Measurements from ENCODE around the gene KRTAP2-3. TPM values are rescaled to one million over a fixed set of nuclear protein-coding genes. Genes with fewer than 3 reads are reported as not detected.
"Not testable (repeated sequence)": the region's sequence is repeated elsewhere in the genome, so short reads cannot be mapped to it uniquely, and the experiment has no call there.

KRTAP2-3 gene
- total and polyA plus RNA-seq, 2 donors, result not detected

DNA sequence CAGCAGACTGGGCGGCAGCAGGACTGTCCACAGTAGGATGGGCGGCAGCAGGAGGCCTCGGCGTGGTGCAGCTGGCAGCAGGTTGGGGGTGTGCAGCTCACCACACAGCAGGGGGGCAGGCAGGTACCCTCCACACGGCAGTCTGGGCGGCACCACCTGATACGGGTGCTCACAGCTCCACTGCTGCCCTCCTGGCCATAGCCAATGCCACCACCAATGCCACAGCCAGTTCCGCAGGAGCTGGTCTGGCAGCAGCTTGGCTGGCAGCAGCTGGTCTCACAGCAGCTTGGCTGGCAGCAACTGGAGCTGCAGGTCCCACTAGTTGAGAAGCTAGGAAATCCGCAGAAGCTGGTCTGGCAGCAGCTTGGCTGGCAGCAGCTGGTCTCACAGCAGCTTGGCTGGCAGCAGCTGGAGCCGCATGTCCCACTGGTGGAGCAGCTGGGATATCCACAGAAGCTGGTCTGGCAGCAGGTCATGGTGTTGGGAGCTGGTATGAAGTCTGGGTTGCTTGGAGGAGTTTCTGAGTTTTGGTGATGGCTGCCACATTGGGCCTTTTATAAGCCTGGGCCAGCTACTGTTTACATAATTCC, 25.5 kb downstream of the KRTAP2-3 start, which contains the start of gene KRTAP1-3:
TSS of gene KRTAP1-3 (minus strand) at position 529 of the 590 bp plus-strand sequence. CDS start at position 476, 53 bp downstream.
- not testable (repeated sequence) for H3K27ac ChIP-seq (ENCODE audit: low read depth); DNase-seq (ENCODE audit: extremely low spot score); H3K4me3 ChIP-seq (ENCODE audit: low read depth, low read length); H3K4me1 ChIP-seq (ENCODE audit: insufficient read depth); H3K36me3 ChIP-seq (ENCODE audit: insufficient read depth)
- WGBS, result 88% methylated on average over 10 of the region's 10 CpGs

- H3K4me3 ChIP-seq (ENCODE audit: low read depth, low read length), result no peak within 1 kb of the TSS
- H3K36me3 ChIP-seq (ENCODE audit: insufficient read depth), result no peaks in the 10 kb centered on the region
- WGBS, result 90% methylated on average over 12 of the region's 12 CpGs
- H3K27ac ChIP-seq (ENCODE audit: low read depth), result no peak within 1 kb of the TSS
- DNase-seq (ENCODE audit: extremely low spot score), result no peak
- no peaks in the 10 kb centered on the region for H3K4me1 ChIP-seq (ENCODE audit: insufficient read depth)
These were observed 30.2 kb downstream of the KRTAP2-3 start, which contains the start of gene KRTAP1-4 for GRCh38 chr17:41029633-41030245. KRTAP1-4 (minus strand) TSS chr17:41030195; CDS start chr17:41030078, 117 bp downstream.

DNA sequence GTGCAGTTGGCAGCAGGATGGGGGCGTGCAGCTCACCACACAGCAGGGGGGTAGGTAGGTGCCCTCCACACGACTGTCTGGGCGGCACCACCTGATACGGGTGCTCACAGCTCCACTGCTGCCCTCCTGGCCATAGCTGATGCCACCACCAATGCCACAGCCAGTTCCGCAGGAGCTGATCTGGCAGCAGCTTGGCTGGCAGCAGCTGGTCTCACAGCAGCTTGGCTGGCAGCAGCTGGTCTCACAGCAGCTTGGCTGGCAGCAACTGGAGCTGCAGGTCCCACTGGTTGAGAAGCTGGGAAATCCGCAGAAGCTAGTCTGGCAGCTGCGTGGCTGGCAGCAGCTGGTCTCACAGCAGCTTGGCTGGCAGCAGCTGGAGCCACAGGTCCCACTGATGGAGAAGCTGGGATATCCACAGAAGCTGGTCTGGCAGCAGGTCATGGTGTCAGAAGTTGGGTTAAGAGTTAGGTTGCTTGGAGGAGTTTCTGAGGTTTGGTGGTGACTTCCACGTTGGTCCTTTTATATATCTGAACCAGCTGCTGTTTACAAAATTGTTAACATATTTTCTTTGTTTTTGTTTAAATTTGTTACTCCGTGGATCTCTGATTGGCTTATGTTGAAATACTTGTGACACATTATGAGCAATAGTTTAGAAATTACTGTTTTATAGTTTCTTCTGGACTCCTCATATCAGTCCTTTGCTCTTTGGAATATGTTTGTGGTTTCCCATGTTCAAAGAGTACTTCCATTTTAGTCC, 33.0 kb downstream of the KRTAP2-3 start, which contains the start of gene KRTAP1-5:
TSS of gene KRTAP1-5 (minus strand) at position 494 of the 757 bp plus-strand sequence. CDS start at position 441, 53 bp downstream.
- H3K4me3 ChIP-seq (ENCODE audit: low read depth, low read length), result no peak within 1 kb of the TSS
- no peak within 1 kb of the TSS for H3K27ac ChIP-seq (ENCODE audit: low read depth)
- DNase-seq (ENCODE audit: extremely low spot score), result no peak
- WGBS, result 67% methylated on average over 9 of the region's 9 CpGs
- H3K4me1 ChIP-seq (ENCODE audit: insufficient read depth), result no peaks in the 10 kb centered on the region
- no peaks in the 10 kb centered on the region for H3K36me3 ChIP-seq (ENCODE audit: insufficient read depth)

DNA sequence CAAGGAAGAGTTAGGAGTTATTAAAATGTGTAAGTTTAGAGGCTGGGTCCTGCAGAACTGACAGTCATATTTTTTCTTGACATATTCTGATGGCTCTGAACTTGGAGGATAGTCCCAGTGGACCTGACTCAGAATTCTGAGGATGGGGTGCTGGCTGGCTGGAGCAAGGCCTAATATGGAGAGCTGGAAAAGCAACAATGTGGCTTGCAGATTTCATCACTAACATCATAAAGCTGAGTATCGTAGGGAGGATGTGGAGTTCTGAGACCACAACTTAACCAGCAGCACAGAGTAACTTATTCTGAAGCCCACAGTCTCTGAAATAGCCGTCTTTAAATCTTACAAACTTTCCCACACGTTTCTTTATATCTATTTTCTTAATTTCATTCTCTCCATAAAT, 35.2 kb downstream of the KRTAP2-3 start:
- Histone ChIP-seq H3K27ac (ENCODE audit: low read depth) (no peak overlapping the region), H3K36me3 (ENCODE audit: insufficient read depth) (no peaks in the 10 kb centered on the region), H3K4me1 (ENCODE audit: insufficient read depth) (no peaks in the 10 kb centered on the region), H3K4me3 (ENCODE audit: low read depth, low read length) (no peak overlapping the region)
- WGBS, result 68% methylated on average over 3 of the region's 3 CpGs
- DNase-seq (ENCODE audit: extremely low spot score), result no peak

- Histone ChIP-seq H3K4me3 (ENCODE audit: low read depth, low read length) (no peak overlapping the region), H3K36me3 (ENCODE audit: insufficient read depth) (no peaks in the 10 kb centered on the region), H3K4me1 (ENCODE audit: insufficient read depth) (no peaks in the 10 kb centered on the region), H3K27ac (ENCODE audit: low read depth) (no peak overlapping the region)
- no peak for DNase-seq (ENCODE audit: extremely low spot score)
These were observed 39.6 kb downstream of the KRTAP2-3 start for GRCh38 chr17:41020336-41020735.

GRCh38 chr17:41019415-41019814, 40.5 kb downstream of the KRTAP2-3 start:
- H3K4me3 ChIP-seq (ENCODE audit: low read depth, low read length), result no peak overlapping the region
- DNase-seq (ENCODE audit: extremely low spot score), result no peak
- no peaks in the 10 kb centered on the region for H3K36me3 ChIP-seq (ENCODE audit: insufficient read depth)

DNA sequence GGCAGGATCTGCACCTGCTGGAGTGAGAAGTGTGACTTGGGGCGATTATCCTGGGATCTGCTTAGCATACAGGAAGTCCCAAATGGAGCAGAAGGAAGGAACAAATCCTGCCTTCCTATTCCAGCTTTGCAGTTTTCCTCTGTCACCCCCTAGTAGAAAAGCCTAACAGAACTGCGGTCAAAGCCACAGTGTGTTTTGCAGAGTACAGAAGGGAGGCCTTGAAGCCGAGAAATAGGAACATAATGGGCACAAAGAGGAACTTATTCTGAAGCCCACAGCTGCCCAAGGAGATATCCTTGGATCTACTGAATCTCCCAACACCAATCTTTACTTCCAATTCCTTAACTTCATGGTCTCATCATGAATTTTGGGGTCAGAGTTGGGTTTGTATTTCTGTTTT, 41.4 kb downstream of the KRTAP2-3 start:
- Histone ChIP-seq H3K36me3 (ENCODE audit: insufficient read depth) (no peaks in the 10 kb centered on the region), H3K27ac (ENCODE audit: low read depth) (no peak overlapping the region), H3K4me1 (ENCODE audit: insufficient read depth) (no peaks in the 10 kb centered on the region), H3K4me3 (ENCODE audit: low read depth, low read length) (no peak overlapping the region)
- 84% methylated on average over 3 of the region's 3 CpGs for WGBS
- DNase-seq (ENCODE audit: extremely low spot score), result no peak

More at GRCh38 chr17:41019415-41019814, 40.5 kb downstream of the KRTAP2-3 start:
- Histone ChIP-seq H3K27ac (ENCODE audit: low read depth) (no peak overlapping the region), H3K4me1 (ENCODE audit: insufficient read depth) (no peaks in the 10 kb centered on the region)
- 93% methylated on average over 3 of the region's 3 CpGs for WGBS

DNA sequence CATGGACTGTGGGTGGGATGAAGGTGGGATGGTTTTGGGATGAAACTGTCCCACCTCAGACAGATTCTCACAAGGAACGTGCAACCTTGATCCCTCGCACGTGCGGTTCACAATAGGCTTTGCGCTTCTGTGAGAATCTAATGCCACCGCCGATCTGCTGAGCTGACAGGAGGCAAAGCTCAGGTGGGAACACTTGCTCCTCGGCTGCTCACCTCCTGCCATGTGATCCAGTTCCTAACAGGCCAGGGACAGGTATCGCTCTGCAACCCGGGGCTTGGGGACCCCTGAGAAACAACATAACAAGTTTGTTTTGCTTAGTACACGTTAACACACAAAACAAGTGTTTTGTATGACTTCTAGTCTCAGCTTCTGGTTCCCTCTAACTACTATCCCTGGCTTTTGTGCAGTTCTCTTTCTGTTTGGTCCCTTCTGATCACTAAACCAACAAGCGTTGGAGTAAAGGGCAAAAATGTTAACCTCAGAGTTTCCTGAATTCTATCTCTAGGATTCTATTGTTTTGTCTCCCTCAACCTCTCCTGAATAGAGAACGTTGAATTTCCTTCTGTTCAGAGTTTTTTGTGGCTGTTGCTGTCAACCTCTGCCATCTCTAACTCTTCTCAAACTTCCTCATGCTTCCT, 43.2 kb downstream of the KRTAP2-3 start:
- H3K27ac ChIP-seq (ENCODE audit: low read depth), result no peak overlapping the region
- 84% methylated on average over 13 of the region's 13 CpGs for WGBS
- H3K4me1 ChIP-seq (ENCODE audit: insufficient read depth), result no peaks in the 10 kb centered on the region
- no peak for DNase-seq (ENCODE audit: extremely low spot score)
- H3K4me3 ChIP-seq (ENCODE audit: low read depth, low read length), result no peak overlapping the region
- H3K36me3 ChIP-seq (ENCODE audit: insufficient read depth), result no peaks in the 10 kb centered on the region

DNA sequence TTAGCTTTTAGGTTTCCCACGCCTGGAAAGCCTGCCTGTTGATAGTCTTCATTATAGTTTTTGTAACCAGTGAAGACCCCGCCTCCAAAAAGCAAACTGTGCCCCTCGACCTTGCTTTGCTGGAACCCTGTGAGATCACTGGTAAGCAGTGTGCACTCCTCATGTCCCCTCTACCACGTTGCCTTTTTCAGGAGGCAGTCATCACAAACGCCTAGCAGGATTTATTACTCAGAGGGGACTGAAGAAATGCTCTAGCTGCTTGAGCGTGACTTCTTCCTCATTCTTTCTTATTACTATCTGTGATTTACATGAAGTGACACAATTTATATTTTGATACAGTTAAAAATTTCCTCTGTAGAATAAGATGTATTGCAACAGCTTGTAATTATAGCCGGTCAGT, 44.5 kb downstream of the KRTAP2-3 start:
- 57% methylated on average over 7 of the region's 7 CpGs for WGBS
- H3K4me1 ChIP-seq (ENCODE audit: insufficient read depth), result no peaks in the 10 kb centered on the region
- DNase-seq (ENCODE audit: extremely low spot score), result no peak
- H3K27ac ChIP-seq (ENCODE audit: low read depth), result no peak overlapping the region
- no peak overlapping the region for H3K4me3 ChIP-seq (ENCODE audit: low read depth, low read length)
- H3K36me3 ChIP-seq (ENCODE audit: insufficient read depth), result no peaks in the 10 kb centered on the region

- 29% methylated on average over 1 of the region's 1 CpG for WGBS
- Histone ChIP-seq H3K4me3 (ENCODE audit: low read depth, low read length) (no peak overlapping the region), H3K4me1 (ENCODE audit: insufficient read depth) (no peaks in the 10 kb centered on the region), H3K36me3 (ENCODE audit: insufficient read depth) (no peaks in the 10 kb centered on the region), H3K27ac (ENCODE audit: low read depth) (no peak overlapping the region)
- DNase-seq (ENCODE audit: extremely low spot score), result no peak
These were observed 46.3 kb downstream of the KRTAP2-3 start for GRCh38 chr17:41013606-41014005.

GRCh38 chr17:41013181-41013580, 46.7 kb downstream of the KRTAP2-3 start:
- Histone ChIP-seq H3K27ac (ENCODE audit: low read depth) (no peak overlapping the region), H3K4me1 (ENCODE audit: insufficient read depth) (no peaks in the 10 kb centered on the region), H3K4me3 (ENCODE audit: low read depth, low read length) (no peak overlapping the region), H3K36me3 (ENCODE audit: insufficient read depth) (no peaks in the 10 kb centered on the region)
- DNase-seq (ENCODE audit: extremely low spot score), result no peak
- WGBS, result 44% methylated on average over 3 of the region's 3 CpGs

DNA sequence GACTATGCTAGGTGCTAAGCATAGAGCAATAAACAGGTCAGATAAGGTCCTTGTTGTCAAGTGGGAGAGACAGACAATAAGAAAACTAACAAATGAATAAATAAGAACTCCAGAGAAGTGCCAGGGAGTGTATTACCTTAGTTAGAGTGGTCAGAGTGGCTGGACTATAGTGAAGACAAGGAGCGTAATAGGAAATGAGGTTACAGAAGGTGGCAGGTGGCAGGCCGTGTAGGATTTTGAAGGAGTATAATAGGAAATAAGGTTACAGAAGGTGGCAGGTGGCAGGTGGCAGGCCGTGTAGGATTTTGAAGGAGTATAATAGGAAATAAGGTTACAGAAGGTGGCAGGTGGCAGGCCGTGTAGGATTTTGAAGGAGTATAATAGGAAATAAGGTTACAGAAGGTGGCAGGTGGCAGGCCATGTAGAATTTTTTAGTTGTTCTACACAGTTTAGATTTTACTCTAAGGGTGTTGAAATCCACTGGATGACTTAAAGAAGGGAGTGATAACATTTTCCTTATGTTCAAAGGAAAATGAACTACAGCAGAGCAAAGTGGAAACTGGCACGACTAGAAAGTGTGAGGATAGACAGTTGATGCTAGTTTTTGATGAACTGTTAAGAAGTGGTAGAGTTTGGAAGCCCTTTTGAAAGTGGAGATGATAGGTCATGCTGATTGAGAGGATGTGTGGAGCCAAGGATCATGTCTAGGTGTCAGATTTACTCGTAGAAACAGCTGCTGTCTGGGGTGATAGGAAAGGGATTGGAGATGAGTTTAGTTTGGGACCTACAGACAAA, 47.4 kb downstream of the KRTAP2-3 start:
- WGBS, result 71% methylated on average over 6 of the region's 6 CpGs
- Histone ChIP-seq H3K4me3 (ENCODE audit: low read depth, low read length) (no peak overlapping the region), H3K4me1 (ENCODE audit: insufficient read depth) (no peaks in the 10 kb centered on the region), H3K36me3 (ENCODE audit: insufficient read depth) (no peaks in the 10 kb centered on the region), H3K27ac (ENCODE audit: low read depth) (no peak overlapping the region)
- DNase-seq (ENCODE audit: extremely low spot score), result no peak

GRCh38 chr17:41010441-41010840, 49.5 kb downstream of the KRTAP2-3 start:
- Histone ChIP-seq H3K4me1 (ENCODE audit: insufficient read depth) (no peaks in the 10 kb centered on the region), H3K36me3 (ENCODE audit: insufficient read depth) (no peaks in the 10 kb centered on the region), H3K4me3 (ENCODE audit: low read depth, low read length) (no peak overlapping the region), H3K27ac (ENCODE audit: low read depth) (no peak overlapping the region)
- DNase-seq (ENCODE audit: extremely low spot score), result no peak

Measured in urinary bladder (tissue), 4 donors.